GM19455 (cell line): ENCODE data around the gene ZBTB39.
"Not testable (repeated sequence)": the region's sequence is repeated elsewhere in the genome, so short reads cannot be mapped to it uniquely, and the experiment has no call there.

Source experiments
- ATAC-seq: cut with Tn5 transposase; IDR thresholded peaks from one replicate; pipeline ENCODE4 v1.9.1; 2021; ENCODE audit not compliant: unreplicated experiment

ZBTB39 gene

GRCh38 chr12:56982578-56983236 lies 23.6 kb downstream of the ZBTB39 start:
- ATAC-seq = not testable (repeated sequence)

DNA sequence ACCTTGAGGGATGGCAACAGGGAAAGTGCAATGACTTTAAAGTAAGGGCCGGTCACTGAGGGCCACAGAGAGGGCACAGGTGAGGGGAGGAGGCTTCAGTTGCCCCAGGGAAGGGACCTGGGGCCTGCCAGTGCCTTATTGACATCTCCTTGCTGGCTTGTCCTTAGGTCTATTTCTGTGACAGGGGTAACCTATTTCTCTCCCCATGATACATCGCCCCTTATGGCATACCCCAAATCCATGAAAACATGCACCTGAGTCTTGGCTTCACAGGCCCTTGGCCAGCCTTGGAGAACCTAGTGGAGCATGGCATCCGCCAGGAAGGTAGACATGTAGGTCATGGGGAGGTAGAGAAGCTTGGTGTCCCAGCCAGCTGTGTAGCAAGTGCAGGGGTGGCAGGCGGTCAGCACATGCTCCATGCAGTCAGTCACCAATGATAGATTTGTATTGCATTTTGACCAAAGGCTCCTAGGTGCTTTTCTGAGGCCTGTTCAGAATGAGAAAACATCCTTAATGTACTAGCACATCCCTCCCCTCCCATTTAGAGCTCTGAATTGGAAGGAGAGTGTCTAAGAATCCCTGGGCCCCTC lies 25.3 kb downstream of the ZBTB39 start:
- no peak for ATAC-seq

DNA sequence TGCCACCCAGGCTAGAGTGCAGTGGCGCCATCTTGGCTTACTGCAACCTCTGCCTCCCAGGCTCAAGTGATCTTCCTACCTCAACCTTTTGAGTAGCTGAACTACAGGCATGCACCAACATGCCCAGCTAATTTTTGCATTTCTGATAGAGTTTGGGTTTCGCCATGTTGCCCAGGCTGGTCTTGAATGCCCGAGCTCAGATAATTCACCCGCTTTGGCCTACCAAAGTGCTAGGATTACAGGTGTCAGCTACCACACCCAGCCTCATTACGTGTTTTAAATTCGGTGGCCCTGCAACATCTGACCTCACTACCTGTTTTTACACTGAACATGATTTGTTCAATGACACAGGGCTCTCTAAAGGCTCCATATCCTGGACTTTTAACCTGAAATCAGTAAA lies 26.1 kb downstream of the ZBTB39 start:
- ATAC-seq = no peak

- no peak for ATAC-seq
Measured at GRCh38 chr12:56979628-56980027, 26.7 kb downstream of the ZBTB39 start.

- ATAC-seq = no peak
Measured at GRCh38 chr12:56978397-56979138, 27.8 kb downstream of the ZBTB39 start.

DNA sequence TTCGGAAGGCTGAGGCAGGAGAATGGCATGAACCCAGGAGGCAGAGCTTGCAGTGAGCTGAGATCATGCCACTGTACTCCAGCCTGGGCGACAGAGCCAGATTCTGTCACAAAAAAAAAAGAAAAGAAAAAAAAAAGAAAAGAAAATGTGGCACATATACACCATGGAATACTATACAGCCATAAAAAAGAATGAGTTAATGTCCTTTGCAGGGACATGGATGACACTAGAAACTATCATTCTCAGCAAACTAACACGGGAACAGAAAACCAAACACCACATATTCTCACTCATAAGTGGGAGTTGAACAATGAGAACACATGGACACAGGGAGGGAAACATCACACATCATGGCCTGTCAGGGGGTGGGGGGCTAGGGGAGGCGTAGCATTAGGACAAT lies 29.0 kb downstream of the ZBTB39 start:
- not testable (repeated sequence) for ATAC-seq

DNA sequence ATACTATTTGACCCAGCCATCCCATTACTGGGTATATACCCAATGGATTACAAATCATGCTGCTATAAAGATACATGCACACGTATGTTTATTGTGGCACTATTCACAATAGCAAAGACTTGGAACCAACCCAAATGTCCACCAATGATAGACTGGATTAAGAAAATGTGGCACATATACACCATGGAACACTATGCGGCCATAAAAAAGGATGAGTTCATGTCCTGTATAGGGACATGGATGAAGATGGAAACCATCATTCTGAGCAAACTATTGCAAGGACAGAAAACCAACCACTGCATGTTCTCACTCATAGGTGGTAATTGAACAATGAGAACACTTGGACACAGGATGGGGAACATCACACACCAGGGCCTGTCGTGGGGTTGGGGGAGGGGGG lies 32.1 kb downstream of the ZBTB39 start:
- not testable (repeated sequence) for ATAC-seq

GRCh38 chr12:56968910-56969309 lies 37.4 kb downstream of the ZBTB39 start:
- ATAC-seq = not testable (repeated sequence)

- not testable (repeated sequence) for ATAC-seq
Measured at GRCh38 chr12:56965997-56966642, 40.2 kb downstream of the ZBTB39 start.

- ATAC-seq = not testable (repeated sequence)
Measured at GRCh38 chr12:56965124-56965523, 41.2 kb downstream of the ZBTB39 start.

DNA sequence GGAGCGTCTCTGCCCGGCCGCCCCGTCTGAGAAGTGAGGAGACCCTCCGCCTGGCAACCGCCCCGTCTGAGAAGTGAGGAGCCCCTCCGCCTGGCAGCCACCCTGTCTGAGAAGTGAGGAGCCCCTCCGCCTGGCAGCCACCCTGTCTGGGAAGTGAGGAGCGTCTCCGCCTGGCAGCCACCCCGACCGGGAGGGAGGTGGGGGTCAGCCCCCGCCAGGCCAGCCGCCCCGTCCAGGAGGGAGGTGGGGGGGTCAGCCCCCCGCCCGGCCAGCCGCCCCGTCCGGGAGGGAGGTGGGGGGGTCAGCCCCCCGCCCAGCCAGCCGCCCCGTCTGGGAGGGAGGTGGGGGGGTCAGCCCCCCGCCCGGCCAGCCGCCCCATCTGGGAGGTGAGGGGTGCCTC lies 42.8 kb downstream of the ZBTB39 start:
- not testable (repeated sequence) for ATAC-seq

DNA sequence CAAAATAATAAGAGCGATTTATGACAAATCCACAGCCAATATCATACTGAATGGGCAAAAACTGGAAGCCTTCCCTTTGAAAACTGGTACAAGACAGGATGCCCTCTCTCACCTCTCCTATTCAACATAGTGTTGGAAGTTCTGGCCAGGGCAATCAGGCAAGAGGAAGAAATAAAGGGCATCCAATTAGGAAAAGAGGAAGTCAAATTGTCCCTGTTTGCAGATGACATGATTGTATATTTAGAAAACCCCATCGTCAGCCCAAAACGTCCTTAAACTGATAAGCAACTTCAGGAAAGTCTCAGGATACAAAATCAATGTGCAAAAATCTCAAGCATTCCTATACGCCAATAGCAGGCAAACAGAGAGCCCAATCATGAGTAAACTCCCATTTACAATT lies 44.1 kb downstream of the ZBTB39 start:
- ATAC-seq = not testable (repeated sequence)

DNA sequence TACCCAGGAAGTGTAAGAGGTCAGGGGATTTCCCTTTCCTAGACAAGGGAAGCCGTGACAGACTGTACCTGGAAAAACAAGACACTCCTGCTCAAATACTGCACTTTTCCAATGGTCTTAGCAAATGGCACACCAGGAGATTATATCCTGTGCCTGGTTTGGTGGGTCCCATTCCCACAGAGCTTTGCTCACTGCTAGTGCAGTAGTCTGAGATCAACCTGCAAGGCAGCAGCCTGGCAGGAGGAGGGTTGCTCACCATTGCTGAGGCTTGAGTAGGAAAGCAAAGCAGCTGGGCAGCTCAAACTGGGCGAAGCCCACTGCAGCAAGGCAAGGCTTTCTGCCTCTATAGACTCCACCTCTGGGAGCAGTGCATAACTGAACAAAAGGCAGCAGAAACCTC lies 47.9 kb downstream of the ZBTB39 start:
- ATAC-seq = no peak

DNA sequence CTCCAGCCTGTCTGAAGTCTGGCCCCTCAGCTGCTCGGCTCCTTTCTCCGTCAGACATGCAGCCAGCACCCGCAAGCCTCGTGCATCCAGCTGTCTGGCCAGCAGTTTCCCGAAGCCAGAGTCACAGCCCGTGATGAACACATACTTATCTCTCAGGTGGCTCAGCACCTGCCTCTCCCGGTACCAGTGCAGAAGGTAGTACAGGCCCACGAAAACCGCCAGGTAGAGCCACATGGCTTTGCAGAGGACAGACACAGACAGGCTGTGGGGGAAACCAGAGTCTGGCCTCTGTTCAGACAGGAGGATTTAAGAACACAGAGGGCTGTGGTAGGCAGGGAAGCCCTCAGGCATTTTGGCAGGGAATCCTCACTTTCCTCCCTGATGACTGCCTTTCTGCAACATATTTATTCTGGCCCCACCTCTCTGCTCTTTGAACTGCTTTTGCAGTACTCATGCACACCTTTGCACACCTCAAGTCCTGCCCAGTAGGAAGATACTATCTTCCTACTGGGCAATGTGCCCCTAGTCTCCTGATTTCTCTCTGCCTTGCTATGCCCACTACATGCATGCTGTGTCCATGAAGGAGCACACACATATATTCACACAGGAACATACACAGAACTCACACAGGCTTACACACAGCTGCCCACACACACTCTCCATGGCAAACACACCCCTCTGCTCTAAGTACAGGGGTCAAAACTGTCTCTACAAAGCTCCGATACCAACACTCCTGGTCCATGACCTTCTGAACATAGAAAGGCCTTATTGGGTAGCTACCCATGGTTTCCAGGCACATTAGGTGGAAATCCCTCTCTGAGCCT lies 48.9 kb downstream of the ZBTB39 start, which contains the start of gene RDH16:
Gene RDH16, minus strand, starts transcription at position 380 of the 824 bp plus-strand sequence. Its CDS starts 146 bp downstream, at position 234.
- no peak for ATAC-seq

DNA sequence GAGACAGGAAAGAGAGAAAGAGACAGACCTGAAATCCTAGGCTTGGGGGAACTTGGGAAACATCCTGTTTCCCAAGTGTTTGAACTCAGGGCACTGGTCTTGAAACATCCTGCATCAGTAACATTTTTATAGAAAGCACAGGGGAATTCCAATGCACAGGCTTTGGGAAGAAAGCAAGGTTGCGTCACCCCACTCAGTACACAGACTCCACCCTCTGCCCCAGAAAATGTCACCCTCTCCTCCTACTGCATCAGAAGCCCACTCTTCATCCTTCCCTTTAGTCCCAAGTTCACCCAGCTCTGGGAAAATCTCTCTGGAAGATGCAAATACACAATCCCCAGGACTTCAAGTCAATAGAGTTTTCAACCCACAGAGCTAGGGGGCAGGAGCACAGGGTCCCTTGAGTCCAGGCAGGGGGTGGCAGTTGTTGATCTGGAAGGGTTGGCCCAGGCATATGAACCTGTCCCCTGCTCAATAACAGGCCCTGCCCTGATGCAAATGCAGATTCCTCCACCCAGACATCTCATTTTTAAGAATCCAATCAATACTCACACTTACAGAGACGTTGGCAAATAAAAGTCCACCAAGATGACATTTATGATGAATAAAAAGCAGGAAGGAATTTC lies 50.6 kb downstream of the ZBTB39 start:
- ATAC-seq = no peak

DNA sequence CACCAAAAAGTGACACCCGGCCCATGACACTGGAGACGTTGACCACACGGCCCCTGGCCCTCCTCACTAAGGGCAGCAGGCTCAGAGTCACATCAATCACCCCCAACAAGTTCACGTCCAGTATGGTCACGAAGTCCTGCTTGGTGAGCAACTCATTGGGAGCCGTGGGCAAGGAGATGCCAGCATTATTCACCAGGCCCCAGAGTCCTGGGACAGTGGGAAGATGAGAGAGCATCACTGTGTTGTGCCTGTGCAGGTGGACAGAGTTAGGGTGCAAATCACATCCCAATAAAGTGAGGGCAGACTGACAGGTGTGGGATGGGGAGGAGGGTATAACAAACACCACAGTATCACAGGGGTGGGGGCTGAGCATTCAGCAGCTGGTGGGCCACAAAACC lies 51.4 kb downstream of the ZBTB39 start:
- no peak for ATAC-seq

DNA sequence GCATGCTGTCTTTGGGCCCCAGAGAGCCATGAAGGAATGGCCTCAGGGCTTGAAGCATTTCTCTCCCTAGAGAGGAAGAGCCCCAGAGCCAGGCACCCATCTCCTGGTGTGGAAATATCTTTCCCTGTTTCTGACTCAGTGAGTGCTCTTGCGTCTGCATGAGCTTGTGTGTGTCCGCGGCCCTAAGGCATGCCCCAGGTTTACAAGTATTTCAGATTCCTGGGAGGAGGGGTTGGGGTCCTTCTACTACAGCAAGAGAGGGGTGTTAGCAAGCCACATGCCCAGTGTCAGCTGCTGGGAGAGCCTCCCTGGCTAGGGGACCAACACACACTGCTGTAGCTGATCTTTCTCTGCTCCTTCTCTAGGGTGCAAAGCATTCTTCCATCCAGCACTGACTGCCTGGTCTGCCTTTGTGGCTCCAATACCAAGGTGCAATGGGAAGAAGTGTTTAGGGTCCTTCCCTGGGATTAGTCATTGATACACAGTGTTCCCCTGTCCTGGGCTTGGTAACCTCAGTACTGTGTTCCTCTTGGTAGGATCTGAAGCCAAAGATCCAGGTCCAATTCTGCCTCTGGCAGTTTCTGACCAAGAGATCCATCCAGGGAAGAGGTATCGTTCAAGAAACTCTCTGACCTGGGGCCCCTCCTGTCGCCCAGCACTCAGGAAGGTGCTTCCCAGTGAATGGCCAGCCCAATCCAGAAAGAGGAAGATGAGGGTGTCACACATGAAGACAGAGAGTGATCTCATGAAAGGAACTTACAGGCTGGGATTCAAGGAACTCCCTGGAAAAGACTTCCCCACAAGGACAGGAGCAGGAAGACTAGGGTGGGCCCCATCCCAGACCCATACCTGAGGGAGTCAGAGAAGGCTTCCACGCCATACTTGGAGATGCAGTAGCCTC lies 52.0 kb downstream of the ZBTB39 start:
- ATAC-seq = no peak

DNA sequence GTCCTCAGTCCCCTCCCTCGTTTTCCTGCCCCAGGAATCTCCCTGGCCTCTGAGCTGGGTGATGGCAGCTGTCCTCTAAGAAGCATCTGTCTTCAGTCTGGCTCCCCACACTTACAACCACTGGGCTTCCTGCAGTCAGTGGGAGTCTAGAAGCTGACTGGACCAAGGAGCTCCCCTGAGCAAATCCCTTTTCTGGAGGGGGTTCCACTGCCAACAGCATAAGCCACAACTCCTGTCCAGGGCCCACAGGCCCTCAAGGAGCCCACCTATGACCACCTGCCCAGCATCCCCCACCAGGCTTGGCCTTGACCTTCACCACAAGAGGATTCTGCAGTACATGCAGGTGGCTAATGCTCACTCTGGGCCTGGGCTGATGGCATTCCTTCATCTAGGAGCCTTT lies 53.0 kb downstream of the ZBTB39 start:
- ATAC-seq = no peak
